ENCODE data around the gene MAD1L1. TPM values are rescaled to one million over a fixed set of nuclear protein-coding genes. Genes with fewer than 3 reads are reported as not detected.
A peak's percentile ranks its signal among the peaks of the same experiment; 100 is the strongest.

Gene MAD1L1
- total RNA-seq, 1 experiment from 2014 or later, result 63.0 TPM

DNA sequence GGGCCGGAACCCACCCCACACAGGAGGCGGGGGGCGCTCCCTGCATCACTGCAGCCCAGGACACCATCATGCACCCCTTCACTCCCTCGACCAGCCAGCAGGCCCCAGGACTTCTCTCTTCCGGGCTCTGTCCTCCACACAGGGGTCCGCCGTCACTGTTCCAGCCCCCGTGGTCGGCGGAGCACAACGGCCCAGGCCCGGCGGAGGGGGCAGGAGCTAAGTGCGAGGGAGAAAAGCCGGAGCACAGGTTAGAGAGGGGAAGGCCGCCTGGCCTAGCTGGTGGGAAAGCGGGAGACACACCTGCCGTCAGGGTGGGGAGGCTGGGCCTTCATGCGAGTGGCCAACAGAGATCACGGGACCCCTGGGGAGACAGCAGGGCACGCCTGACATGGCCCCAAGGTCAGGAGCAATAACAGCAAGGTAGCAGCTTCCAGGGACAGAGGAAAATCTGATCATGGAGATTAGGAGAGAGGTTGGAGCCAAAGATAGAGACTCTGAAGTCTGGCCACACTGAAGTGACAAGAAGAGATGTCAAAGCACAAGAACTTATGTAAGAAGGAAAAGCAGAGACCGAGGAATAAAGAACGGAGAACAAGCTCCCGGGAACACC lies 151.1 kb downstream of the MAD1L1 start:
- Histone ChIP-seq H3K27me3 (ENCODE audit: control insufficient read depth, insufficient read depth, low read length) (no peaks in the 10 kb centered on the region), H3K36me3 (replicated peaks; ENCODE audit: control insufficient read depth, insufficient read depth, low read length) (no peaks in the 10 kb centered on the region), H3K4me3 (ENCODE audit: insufficient read depth, low read depth, low read length) (no peak overlapping the region)
- DNase-seq, result no peak

DNA sequence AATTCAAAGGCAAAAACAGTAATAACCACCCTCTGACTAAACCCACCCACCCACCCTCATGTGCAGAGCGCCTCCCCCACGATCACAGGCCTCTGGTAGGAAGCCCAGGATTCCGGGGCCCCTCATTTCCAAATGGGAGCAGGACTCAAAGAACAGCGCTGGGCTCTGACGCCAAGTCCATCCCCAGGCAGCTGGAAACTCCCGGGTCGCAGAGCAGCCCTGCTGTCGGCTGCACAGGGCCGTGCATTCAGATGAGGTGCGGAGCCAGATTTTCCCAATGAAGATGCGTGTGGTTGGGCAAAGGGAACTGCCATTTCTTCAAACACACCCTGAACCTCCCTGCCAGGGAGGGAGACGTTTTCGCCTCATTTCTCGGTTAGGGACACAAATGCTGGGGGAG lies 152.3 kb downstream of the MAD1L1 start:
- DNase-seq, result no peak
- no peaks in the 10 kb centered on the region for H3K36me3 ChIP-seq (replicated peaks; ENCODE audit: control insufficient read depth, insufficient read depth, low read length)
- H3K4me3 ChIP-seq (ENCODE audit: insufficient read depth, low read depth, low read length), result no peak overlapping the region
- H3K27me3 ChIP-seq (ENCODE audit: control insufficient read depth, insufficient read depth, low read length), result no peaks in the 10 kb centered on the region

DNA sequence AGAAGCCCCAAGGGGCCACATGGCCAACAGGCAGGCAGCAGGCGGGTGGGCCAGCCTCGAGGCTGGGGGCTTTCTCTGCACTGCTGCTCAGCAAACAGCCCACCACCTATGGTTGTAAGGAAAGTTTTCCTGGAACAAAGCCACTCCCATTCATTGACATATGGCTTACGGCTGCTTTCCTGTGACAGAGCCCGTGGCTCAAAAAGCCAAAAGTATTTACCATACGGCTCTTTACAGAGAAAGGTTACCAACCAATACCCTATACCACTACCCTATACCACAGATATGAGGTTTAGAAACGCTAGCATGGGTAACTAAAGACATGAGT lies 152.7 kb downstream of the MAD1L1 start:
- Histone ChIP-seq H3K36me3 (replicated peaks; ENCODE audit: control insufficient read depth, insufficient read depth, low read length) (no peaks in the 10 kb centered on the region), H3K27me3 (ENCODE audit: control insufficient read depth, insufficient read depth, low read length) (no peaks in the 10 kb centered on the region), H3K4me3 (ENCODE audit: insufficient read depth, low read depth, low read length) (no peak overlapping the region)
- DNase-seq, result no peak

DNA sequence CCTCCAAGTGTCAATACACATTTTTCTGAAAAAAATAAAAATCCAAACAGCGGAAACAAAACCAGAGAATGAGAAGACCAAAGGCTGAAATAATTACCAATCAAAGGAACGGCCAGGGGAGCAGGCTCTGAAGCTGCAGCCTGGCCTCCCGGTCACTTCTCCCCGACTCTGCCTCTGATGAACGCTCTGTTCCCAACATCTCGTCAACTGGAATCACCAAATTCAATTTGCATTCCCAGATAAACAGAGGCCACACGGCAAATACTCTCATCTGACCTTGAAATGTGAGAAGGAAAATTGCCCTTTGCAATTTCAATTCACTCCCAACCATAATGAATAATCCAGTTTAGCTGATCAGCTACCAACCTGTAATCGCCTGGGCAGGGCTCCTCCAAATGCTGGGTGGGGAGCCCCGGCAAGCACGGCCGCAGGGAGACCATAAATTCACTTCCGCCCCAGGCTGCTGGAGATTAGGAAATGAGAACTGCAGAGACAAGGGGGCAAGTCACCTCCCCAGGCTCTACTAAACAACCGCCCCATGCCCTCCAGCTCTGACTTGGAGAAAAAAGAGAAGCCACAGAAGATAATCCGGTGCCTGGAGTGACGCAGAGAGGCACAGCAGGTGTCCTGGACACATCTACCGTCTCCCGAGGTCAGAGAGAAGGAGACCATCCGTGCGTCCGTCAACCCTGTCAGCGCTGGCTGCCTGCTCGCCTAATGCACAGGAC lies 153.2 kb downstream of the MAD1L1 start:
- DNase-seq, result no peak
- no peak overlapping the region for H3K4me3 ChIP-seq (ENCODE audit: insufficient read depth, low read depth, low read length)
- H3K27me3 ChIP-seq (ENCODE audit: control insufficient read depth, insufficient read depth, low read length), result no peaks in the 10 kb centered on the region
- H3K36me3 ChIP-seq (replicated peaks; ENCODE audit: control insufficient read depth, insufficient read depth, low read length), result no peaks in the 10 kb centered on the region

DNA sequence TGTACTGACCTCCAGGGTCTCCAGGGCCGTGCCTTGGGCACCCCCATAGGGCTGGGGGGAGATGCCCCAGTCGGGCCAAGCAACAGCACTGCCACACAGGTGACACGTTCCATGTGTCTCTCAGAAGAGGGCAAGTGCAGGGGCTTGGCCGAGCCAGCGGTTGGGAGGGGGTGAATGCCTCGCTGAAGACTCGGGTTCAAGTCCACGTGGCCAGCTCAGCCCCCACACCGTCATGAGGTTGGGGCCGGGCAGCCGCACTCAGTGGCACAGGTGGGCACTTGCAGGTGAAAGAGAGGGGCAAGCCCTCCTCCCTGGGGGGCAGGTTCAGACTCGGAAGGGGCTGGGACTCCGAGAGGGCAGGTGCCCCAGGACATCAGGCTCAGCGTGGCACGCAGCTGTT lies 153.8 kb downstream of the MAD1L1 start:
- no peak for DNase-seq
- Histone ChIP-seq H3K27me3 (ENCODE audit: control insufficient read depth, insufficient read depth, low read length) (no peaks in the 10 kb centered on the region), H3K4me3 (ENCODE audit: insufficient read depth, low read depth, low read length) (no peak overlapping the region), H3K36me3 (replicated peaks; ENCODE audit: control insufficient read depth, insufficient read depth, low read length) (no peaks in the 10 kb centered on the region)

DNA sequence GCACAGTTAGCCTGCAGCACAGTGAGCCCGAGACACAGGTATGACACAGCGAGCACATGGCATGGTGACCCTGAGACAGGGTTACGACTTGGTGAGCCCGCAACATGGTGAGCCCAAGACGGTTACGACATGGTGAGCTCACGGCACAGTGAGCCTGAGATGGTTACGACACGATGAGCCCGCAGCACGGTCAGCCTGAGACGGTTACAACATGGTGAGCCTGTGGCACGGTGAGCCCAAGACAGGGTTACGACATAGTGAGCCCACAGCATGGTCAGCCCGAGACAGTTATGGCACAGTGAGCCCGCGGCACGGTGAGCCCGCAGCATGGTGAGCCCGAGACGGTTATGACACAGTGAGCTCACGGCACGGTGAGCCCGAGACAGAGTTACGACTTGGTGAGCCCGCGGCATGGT lies 156.1 kb downstream of the MAD1L1 start:
- no peak overlapping the region for H3K4me3 ChIP-seq (ENCODE audit: insufficient read depth, low read depth, low read length)
- no peak for DNase-seq

DNA sequence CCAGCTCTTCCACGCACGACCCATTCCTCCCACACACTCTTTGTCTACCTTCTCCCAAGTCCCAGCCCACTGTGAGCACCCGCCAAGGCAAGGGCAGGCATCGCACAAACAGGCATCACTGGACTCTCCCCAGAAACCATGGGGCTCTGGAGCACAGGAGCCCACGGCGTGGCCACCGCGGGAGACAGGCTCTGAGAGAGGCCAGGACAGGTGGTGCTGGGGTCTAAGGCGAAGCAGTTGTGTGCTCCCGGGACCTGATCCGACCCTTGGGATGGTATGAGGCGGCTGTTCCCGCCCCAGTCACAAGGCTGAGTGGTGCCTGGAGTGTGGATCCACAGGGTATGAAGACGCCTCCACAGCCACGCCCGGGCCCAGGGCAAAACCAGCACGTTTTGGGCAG lies 156.9 kb downstream of the MAD1L1 start:
- H3K36me3 ChIP-seq (replicated peaks; ENCODE audit: control insufficient read depth, insufficient read depth, low read length), result no peaks in the 10 kb centered on the region
- DNase-seq, result no peak
- no peak overlapping the region for H3K4me3 ChIP-seq (ENCODE audit: insufficient read depth, low read depth, low read length)
- no peaks in the 10 kb centered on the region for H3K27me3 ChIP-seq (ENCODE audit: control insufficient read depth, insufficient read depth, low read length)

More for the DNA sequence above, 156.1 kb downstream of the MAD1L1 start:
- H3K27me3 ChIP-seq (ENCODE audit: control insufficient read depth, insufficient read depth, low read length), result no peaks in the 10 kb centered on the region
- no peaks in the 10 kb centered on the region for H3K36me3 ChIP-seq (replicated peaks; ENCODE audit: control insufficient read depth, insufficient read depth, low read length)

DNA sequence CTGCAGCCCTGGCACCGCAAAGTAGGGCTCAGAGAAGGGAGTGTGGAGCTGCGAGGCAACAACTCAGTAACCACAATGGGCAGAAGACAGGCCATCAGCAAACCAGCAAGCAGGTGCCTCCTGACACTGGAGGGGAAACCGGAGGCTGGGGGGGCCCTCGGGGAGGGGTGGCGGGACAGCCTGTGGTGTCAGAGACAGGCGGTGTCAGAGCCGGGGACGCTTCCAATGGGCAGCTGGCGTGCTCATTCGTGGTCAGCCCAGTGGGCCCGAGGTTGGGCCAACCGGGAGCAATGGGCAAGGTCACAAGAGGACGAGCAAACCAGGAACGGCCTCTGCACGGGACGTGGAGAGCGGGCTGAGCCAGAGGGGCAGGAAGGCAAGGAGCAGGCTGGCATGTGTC lies 158.1 kb downstream of the MAD1L1 start:
- no peaks in the 10 kb centered on the region for H3K27me3 ChIP-seq (ENCODE audit: control insufficient read depth, insufficient read depth, low read length)

DNA sequence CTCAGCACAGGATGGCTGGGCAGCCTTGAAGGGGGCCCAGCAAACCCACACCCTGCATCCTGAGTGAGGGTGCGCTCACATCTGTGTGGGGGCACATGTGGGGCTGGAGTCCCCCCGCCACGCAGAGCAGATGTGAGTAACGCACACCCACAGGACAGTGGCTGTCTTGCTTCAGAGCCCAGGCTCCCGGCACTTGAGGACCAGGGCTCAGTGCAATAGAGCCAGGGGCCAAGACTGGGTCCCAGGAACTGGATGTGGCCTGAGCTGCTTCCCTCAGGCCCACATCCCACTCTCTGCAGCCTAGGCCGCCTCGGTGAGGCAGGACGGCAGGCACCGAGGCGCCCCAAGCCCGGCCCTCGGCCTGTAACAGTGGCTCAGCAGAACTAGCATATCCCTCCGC lies 159.9 kb downstream of the MAD1L1 start:
- H3K4me3 ChIP-seq (ENCODE audit: insufficient read depth, low read depth, low read length), result no peak overlapping the region
- no peaks in the 10 kb centered on the region for H3K27me3 ChIP-seq (ENCODE audit: control insufficient read depth, insufficient read depth, low read length)
- peaks cover 1% of the 10 kb centered on the region for H3K36me3 ChIP-seq (replicated peaks; ENCODE audit: control insufficient read depth, insufficient read depth, low read length)
- no peak for DNase-seq

More for the DNA sequence above, 158.1 kb downstream of the MAD1L1 start:
- no peak for DNase-seq
- no peaks in the 10 kb centered on the region for H3K36me3 ChIP-seq (replicated peaks; ENCODE audit: control insufficient read depth, insufficient read depth, low read length)
- H3K4me3 ChIP-seq (ENCODE audit: insufficient read depth, low read depth, low read length), result no peak overlapping the region

DNA sequence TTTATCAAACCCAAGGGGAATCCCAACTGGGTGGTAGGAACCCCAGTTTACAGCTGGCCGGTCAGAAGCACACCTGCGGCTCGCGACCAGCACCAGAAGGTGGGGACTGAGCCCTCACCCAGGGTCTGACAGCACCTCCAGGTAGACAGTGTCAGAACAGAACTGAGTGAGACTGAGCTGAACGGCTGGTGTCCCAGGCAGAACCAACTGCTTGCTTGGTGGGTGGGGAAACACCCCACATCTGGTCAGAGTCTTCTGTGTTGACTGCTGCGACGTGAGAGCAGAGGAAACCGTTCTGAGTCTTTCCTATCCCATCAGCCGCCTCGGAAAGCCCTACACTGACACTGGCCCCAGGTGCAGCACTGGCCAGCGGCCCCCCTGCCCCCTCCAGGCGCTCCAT lies 160.7 kb downstream of the MAD1L1 start:
- H3K36me3 ChIP-seq (replicated peaks; ENCODE audit: control insufficient read depth, insufficient read depth, low read length), result peaks cover 1% of the 10 kb centered on the region
- no peaks in the 10 kb centered on the region for H3K27me3 ChIP-seq (ENCODE audit: control insufficient read depth, insufficient read depth, low read length)
- no peak overlapping the region for H3K4me3 ChIP-seq (ENCODE audit: insufficient read depth, low read depth, low read length)
- no peak for DNase-seq

DNA sequence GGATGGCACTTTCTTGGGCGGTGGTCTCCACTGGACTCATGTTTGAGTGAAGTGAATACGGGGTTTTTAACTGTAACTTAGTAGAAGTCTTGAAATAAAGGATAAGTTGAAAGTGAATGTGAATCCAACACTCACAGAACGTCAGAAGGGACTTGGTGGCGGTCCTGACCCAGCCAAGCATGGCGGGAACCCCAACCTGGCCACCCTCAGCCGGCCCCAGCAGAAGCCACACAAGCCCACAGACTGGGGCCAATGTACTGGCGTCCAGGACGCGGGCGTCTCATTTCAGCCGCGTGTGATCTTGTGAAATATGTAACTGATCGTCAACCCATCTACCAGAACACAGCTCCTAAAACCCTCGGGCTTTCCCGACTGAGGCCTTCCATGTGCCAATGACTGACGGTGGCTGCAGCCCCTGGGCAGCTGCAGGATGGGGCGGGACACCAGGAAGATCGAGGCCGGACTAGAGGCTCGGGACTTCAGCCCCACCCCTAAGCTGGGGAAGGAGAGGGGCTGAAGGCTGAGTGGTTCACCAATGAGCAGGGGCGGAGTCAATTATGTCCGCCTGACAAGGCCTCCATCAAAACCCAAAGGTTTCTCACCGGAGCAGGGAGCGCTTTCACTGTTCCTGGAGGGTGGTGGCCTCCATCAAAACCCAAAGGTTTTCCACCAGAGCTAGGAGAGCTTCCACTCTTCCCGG lies 161.5 kb downstream of the MAD1L1 start:
- Histone ChIP-seq H3K36me3 (replicated peaks; ENCODE audit: control insufficient read depth, insufficient read depth, low read length) (peaks cover 1% of the 10 kb centered on the region), H3K27me3 (ENCODE audit: control insufficient read depth, insufficient read depth, low read length) (no peaks in the 10 kb centered on the region), H3K4me3 (ENCODE audit: insufficient read depth, low read depth, low read length) (no peak overlapping the region)
- DNase-seq, result peak; percentile 87

DNA sequence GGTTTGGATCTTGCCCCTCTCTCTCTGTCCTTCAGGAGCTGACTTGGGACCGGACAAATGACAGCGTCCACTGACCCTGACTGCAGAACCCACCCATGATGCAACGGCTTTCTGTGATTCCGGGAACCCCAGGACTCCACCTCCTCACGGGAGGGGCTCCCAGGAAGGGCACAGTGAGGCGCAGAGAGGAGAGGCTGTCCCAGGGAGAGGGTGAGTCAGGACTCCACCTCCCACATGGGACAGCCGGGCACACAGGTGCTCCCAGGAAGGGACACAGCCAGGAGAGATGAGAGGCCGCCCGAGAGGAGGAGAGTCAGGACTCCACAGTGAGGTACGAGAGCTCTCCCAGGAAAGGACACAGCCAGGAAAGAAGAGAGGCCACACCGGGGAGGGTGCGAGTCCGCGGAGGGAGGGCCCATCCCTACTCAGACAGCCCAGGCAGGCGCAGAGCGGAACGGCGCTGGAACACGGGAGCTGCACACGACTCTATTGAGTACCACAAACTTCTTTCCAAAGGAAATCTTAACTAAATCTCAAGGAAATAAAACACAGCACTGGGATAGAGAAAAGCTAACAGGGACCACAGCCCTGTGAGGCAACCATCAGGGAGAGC lies 162.5 kb downstream of the MAD1L1 start:
- Histone ChIP-seq H3K36me3 (replicated peaks; ENCODE audit: control insufficient read depth, insufficient read depth, low read length) (peaks cover 1% of the 10 kb centered on the region), H3K27me3 (ENCODE audit: control insufficient read depth, insufficient read depth, low read length) (no peaks in the 10 kb centered on the region), H3K4me3 (ENCODE audit: insufficient read depth, low read depth, low read length) (no peak overlapping the region)
- DNase-seq, result no peak

DNA sequence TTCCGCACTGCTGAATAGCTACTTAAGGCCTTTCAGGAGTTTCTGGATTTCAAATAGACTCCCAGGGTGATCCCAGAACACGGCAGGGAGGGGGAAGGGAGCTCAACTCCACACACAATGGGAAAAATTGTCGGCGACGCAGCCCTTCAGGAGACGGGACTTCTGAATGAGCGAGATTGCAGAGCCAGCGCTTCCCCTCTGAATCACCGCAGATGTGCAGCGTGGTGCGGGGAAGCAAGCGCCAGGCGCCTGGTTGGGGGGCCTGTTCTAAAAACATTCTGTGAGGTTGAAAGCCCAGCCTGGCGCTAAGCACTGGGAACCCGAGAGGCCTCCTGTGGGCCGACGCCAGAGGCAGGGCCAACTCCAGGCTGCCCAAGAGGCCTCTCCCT lies 163.3 kb downstream of the MAD1L1 start:
- no peaks in the 10 kb centered on the region for H3K27me3 ChIP-seq (ENCODE audit: control insufficient read depth, insufficient read depth, low read length)
- DNase-seq, result no peak
- peaks cover 1% of the 10 kb centered on the region for H3K36me3 ChIP-seq (replicated peaks; ENCODE audit: control insufficient read depth, insufficient read depth, low read length)
- no peak overlapping the region for H3K4me3 ChIP-seq (ENCODE audit: insufficient read depth, low read depth, low read length)

DNA sequence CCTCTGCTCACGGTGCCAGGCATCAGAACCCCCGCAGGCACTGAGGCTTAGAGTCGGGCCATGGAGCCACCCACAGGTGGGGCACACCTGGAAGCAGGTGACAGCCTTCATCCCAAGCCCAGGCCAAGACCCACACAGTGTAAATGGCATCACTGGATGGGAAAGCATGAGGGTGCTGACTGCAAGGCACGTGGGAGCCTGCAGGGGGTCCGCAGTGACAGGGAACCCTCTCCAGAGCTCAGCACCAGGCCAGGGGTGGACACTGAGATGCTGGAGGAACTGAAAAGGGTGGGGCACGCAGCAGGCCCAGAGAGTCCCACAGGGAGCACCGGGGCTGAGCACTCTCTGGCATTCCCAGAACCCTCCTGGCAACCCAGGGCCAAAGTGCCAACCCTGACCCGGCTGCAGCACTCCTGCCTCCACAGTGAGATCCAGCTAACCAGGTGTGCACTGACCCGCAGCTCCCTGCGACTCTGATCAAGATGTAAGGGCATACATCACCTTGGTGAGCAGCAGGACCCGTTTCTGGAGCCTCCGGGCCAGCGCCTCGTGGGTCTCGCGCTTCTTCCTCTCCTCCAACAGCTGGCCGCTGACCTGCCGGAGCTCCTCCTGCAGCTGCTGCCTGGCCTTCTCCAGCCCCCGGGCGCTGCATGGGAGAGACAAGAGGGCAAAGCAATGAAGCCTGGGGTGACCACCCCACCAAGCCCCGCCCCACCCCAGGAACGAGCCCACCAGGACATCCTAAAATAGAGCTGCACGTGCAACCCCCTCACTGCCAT lies 163.9 kb downstream of the MAD1L1 start:
- H3K27me3 ChIP-seq (ENCODE audit: control insufficient read depth, insufficient read depth, low read length), result no peaks in the 10 kb centered on the region
- peaks cover 1% of the 10 kb centered on the region for H3K36me3 ChIP-seq (replicated peaks; ENCODE audit: control insufficient read depth, insufficient read depth, low read length)
- no peak for DNase-seq
- no peak overlapping the region for H3K4me3 ChIP-seq (ENCODE audit: insufficient read depth, low read depth, low read length)

Data from H7 (cell line).